IPS-11a (cell line): ENCODE data around the gene TIMM13.

Source experiments
- H3K4me3 ChIP-seq: one replicate; pipeline ENCODE4 v1.5.1; 2013; ENCODE audit warnings: low read depth, low read length, control low read depth

The TIMM13 gene

GRCh38 chr19:2387367-2388288, 39.8 kb downstream of the TIMM13 start:
- H3K4me3 ChIP-seq: no peak overlapping the region

- no peak overlapping the region for H3K4me3 ChIP-seq
These were observed 42.2 kb downstream of the TIMM13 start for GRCh38 chr19:2385053-2385721.

GRCh38 chr19:2382530-2383222, 44.7 kb downstream of the TIMM13 start:
- no peak overlapping the region for H3K4me3 ChIP-seq

- H3K4me3 ChIP-seq: no peak overlapping the region
These were observed 46.1 kb downstream of the TIMM13 start for GRCh38 chr19:2381148-2381820.

- no peak overlapping the region for H3K4me3 ChIP-seq
These were observed 46.8 kb downstream of the TIMM13 start for GRCh38 chr19:2380567-2380966.

GRCh38 chr19:2376784-2377519, 50.4 kb downstream of the TIMM13 start:
- no peak overlapping the region for H3K4me3 ChIP-seq
